Stimulated activated CD8-positive, alpha-beta memory T cell treated with anti-CD3 and anti-CD28 coated beads, Interleukin-2, amount 100 ng/mL, for 48 hours (primary cell): ENCODE results near the gene SLC2A5.
A peak's percentile ranks its signal among the peaks of the same experiment; 100 is the strongest.
"Not testable (repeated sequence)": the region's sequence is repeated elsewhere in the genome, so short reads cannot be mapped to it uniquely, and the experiment has no call there.

ENCODE experiments used
- DNase-seq, 2 donors: peaks; one replicate each; pipeline ENCODE4 v3.0.0-alpha.2; 2020; ENCODE audit warnings: low read depth in 2 of 2

SLC2A5 gene

DNA sequence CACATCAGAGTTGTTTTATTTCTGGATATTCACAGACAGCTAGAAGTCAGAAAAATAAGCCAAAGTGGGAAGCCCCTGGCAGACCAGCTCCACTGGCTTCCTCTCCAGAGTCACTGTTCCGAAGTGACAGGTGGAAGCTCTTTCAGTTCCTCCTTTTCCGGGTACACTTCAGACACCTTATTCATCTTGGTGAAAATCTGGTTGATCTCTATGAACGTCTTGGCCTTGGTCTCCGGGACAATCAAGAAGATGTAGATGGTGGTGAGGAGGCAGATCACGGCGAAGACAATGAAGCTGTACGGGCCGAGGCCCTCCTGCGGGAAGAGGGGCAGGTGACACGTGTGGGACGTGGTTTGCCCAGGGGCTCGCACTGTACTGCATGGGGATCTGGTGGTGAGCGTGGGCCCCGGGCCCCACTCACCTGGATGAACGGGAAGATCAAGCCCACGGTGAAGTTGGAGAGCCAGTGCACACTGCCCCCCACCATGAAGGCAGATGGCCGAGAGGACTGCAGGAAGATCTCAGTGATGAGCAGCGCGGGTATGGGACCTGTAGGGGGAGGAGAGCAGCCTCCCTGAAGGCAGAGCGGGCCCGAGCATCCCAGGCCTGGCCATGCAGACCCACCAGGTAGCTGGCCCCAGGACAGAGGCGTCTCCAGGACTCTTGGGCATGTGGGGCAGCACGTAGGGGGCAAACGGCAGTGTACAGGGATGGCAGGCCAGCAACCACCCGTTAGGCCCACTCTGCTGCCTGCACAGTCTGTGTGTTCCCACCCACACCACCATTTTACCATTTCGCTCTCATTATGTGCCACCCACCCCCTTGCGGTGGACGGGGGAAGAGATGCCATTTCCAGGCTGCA lies 31.7 kb downstream of the SLC2A5 start:
- no peak for DNase-seq

GRCh38 chr1:9035226-9035625 lies 34.2 kb downstream of the SLC2A5 start:
- DNase-seq, result no peak

- DNase-seq, result no peak
These were observed 36.1 kb downstream of the SLC2A5 start for GRCh38 chr1:9033363-9033762.

DNA sequence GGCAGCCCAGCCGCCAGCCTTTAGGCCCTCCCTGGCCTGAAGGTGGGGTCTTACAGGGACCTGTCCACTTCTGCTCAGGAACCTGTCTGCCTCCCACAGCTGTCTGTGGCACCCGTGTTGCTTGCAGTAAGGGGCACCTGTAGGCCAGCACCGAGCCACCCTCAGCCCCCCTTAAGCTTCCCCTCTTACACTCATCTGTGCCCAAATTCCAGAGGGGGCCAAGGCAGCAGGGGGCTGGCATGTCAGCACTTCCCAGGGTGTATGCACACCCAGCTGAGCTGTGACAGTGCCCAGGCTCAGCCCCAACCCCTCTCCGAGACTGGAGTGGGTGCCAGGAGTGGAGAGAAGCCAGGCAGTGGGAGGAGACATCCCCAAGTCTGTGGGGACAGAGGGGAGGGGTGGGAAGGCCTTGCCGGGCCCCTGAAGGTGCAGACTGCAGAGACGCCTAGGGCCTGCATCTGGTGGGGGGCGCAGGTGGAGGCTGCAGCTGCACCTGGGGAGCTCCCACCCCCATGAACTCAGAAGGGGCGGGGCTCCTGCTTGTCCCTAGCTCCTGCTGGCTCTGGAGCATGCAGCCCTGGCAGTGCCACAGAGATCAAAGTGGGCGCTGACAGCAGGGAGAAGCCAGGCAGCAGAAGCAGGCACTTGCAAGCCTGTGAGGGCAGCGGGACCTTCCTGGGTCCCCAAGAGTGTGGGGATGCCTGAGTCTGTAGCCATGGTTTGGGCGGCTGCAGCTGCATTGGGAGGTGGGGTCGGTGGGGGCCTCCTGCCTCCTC lies 37.8 kb downstream of the SLC2A5 start:
- no peak for DNase-seq

GRCh38 chr1:9031077-9031476 lies 38.4 kb downstream of the SLC2A5 start:
- not testable (repeated sequence) for DNase-seq

- no peak for DNase-seq
These were observed 40.3 kb downstream of the SLC2A5 start for GRCh38 chr1:9028921-9029705.

DNA sequence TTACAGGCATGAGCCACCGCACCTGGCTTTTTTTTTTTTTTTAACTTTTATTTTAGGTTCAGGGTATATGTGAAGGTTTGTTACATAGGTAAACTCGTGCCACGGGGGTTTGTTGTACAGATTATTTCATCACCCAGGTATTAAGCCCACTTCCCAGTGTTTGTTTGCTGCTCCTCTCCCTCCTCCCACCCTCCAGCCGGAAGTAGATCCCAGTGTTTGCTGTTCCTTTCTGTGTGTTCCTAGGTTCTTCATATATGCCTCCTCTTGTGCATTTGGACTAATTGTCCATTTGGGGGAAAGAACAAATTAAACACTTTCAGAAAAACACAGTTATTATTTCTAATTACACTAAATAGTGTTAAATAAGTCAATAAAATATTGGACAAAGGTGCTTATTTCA lies 42.1 kb downstream of the SLC2A5 start:
- no peak for DNase-seq

GRCh38 chr1:9025449-9025848 lies 44.0 kb downstream of the SLC2A5 start:
- DNase-seq, result no peak

- DNase-seq, result no peak
These were observed 44.6 kb downstream of the SLC2A5 start for GRCh38 chr1:9024837-9025236.

GRCh38 chr1:9022773-9023172 lies 46.7 kb downstream of the SLC2A5 start:
- DNase-seq, result no peak

GRCh38 chr1:9022026-9022738 lies 47.3 kb downstream of the SLC2A5 start:
- not testable (repeated sequence) for DNase-seq

DNA sequence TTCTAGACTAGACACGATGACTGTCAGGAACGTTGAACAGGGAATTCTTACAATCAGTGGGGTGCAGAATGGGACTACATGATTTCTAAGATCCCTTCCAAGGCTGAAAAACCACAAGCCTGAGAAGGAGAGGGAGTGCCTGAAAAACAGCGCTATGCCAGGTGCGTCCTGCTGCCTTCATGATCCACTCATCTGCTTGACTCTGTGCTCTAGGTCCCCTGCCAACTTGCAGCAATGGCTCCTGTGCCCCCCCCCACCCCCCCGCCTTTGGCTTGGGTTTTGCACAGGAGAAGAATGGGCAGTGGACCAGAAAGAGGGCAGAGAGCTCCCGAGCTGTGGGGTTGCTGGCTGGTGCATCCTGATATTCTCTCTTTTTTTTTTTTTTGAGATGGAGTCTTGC lies 49.1 kb downstream of the SLC2A5 start:
- no peak for DNase-seq

GRCh38 chr1:9019896-9020295 lies 49.5 kb downstream of the SLC2A5 start:
- no peak for DNase-seq

GRCh38 chr1:9018333-9018732 lies 51.1 kb downstream of the SLC2A5 start:
- no peak for DNase-seq

DNA sequence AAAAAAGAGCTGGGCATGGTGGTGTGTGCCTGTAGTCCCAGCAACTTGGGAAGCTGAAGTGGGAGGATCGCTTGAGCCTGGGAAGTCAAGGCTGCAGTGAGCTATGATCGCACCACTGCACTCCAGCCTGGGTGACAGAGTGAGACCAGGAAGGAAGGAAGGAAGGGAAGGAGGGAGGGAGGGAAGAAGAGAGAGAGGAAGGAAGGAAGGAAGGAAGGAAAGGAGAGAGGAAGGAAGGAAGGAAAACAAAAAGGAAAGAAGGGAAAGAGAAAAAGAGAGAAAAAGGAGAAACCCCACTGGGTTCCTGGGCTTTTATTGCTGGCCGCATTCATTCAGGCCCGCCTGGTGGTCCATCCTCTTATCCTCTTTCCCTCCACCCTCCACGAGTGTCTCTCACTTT lies 53.0 kb downstream of the SLC2A5 start:
- no peak for DNase-seq

GRCh38 chr1:9014475-9015375 lies 54.7 kb downstream of the SLC2A5 start:
- DNase-seq, result no peak

GRCh38 chr1:9013819-9014218 lies 55.6 kb downstream of the SLC2A5 start:
- no peak for DNase-seq

- DNase-seq, result no peak
These were observed 58.6 kb downstream of the SLC2A5 start for GRCh38 chr1:9010781-9011323.

- DNase-seq, result peak in 1 of 2 donors; percentile 20
These were observed 59.7 kb downstream of the SLC2A5 start for GRCh38 chr1:9009438-9010370.
